Measurements from ENCODE around the gene ELP4. TPM values are rescaled to one million over a fixed set of nuclear protein-coding genes. Genes with fewer than 3 reads are reported as not detected.

ELP4 gene
- polyA plus RNA-seq, 2 donors: 8.8 to 15.5 TPM

DNA sequence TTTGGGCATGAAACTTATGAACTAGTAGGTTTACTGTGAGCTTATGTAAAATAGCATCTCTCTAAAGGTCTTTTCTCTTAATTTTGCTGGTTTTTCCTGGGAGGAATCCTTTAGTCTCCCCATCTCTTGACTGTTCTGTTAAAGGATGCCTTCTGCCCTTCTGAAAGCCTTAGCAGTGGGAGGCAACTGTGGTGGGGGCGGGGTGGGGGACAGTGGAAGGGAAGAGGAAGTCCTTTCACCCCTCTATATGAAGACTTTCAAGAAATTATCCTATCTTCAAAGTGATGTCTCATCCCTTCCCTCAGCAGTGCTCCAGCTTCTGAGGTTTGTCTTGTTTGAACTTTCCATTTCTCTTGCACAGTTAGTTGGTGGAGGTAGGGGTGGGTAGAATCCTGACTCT lies 73.1 kb downstream of the ELP4 start:
- no peaks in the 10 kb centered on the region for H3K36me3 ChIP-seq (ENCODE audit: control insufficient read depth in 2 of 2, insufficient read depth in 2 of 2, low read length in 1 of 2)
- H3K27me3 ChIP-seq (ENCODE audit: control insufficient read depth in 1 of 2, insufficient read depth in 2 of 2, low read length in 2 of 2): no peaks in the 10 kb centered on the region
- no peaks in the 10 kb centered on the region for H3K9me3 ChIP-seq (ENCODE audit: control insufficient read depth in 2 of 2, insufficient read depth in 1 of 2, low read depth in 1 of 2, low read length in 1 of 2)
- H3K27ac ChIP-seq (ENCODE audit: low read depth in 2 of 2, low read length in 1 of 2): no peak overlapping the region
- no peak overlapping the region for H3K4me3 ChIP-seq (ENCODE audit: low read depth in 1 of 2, low read length in 2 of 2)
- H3K4me1 ChIP-seq (ENCODE audit: control insufficient read depth in 2 of 2, insufficient read depth in 2 of 2, low read length in 1 of 2): no peaks in the 10 kb centered on the region
- WGBS, 2 donors: 71 to 79% methylated on average over 1 of the region's 1 CpG

DNA sequence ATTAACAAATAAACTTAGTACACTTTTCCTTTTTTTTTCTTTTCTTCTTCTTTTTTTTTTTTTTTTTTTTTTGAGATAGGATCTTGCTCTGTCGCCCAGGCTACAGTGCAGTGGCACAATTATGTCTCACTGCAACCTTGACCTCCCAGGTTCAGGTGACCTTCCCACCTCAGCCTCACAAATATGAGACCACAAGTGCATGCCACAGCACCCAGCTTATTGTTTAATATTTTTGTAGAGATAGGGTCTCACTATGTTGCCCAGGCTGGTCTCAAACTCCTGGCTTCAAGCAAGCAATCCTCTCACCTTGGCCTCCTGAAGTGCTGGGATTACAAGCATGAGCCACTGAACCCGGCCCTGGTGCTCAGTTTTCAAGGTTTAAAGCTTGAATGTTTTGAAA lies 88.9 kb downstream of the ELP4 start:
- 80 to 96% methylated on average over 1 to 2 of the region's 2 CpGs for WGBS, 2 donors
- no peaks in the 10 kb centered on the region for H3K27me3 ChIP-seq (ENCODE audit: control insufficient read depth in 1 of 2, insufficient read depth in 2 of 2, low read length in 2 of 2)

DNA sequence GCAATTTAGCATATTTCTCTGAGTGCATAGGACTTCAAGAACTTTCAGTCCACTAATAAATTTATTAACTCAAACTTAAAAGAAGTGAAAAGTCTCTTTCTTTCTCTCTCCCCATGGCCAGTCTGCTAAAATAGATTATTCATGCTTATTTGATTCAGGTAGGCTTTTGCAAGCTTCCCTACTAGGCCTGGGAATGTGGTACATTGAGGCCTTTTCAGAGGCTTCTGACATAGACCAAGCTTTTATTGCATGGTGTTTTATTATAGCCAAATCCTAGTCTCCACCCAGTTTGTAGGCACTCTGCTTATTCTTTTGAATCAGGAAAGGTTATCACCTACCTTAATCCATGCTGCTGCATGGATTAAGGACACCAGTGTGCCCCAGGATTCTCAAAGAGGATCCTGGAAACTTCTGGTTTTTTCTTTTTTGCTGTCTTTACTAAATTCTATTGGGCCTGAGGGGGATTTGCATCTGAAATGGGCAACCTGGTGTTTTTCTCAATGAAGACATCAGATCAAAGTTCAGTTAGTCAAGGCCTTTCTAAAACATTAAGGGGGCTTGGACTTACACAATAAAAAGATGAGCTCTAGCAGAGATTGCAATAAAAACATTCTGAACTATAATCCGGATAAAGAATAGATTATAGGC lies 92.2 kb downstream of the ELP4 start:
- Histone ChIP-seq H3K9me3 (ENCODE audit: control insufficient read depth in 2 of 2, insufficient read depth in 1 of 2, low read depth in 1 of 2, low read length in 1 of 2) (no peaks in the 10 kb centered on the region), H3K36me3 (ENCODE audit: control insufficient read depth in 2 of 2, insufficient read depth in 2 of 2, low read length in 1 of 2) (no peaks in the 10 kb centered on the region), H3K4me1 (ENCODE audit: control insufficient read depth in 2 of 2, insufficient read depth in 2 of 2, low read length in 1 of 2) (no peaks in the 10 kb centered on the region), H3K27me3 (ENCODE audit: control insufficient read depth in 1 of 2, insufficient read depth in 2 of 2, low read length in 2 of 2) (no peaks in the 10 kb centered on the region), H3K4me3 (ENCODE audit: low read depth in 1 of 2, low read length in 2 of 2) (no peak overlapping the region), H3K27ac (ENCODE audit: low read depth in 2 of 2, low read length in 1 of 2) (no peak overlapping the region)
- WGBS, 2 donors: 89 to 95% methylated on average over 1 of the region's 1 CpG

More for the DNA sequence above, 88.9 kb downstream of the ELP4 start:
- H3K4me1 ChIP-seq (ENCODE audit: control insufficient read depth in 2 of 2, insufficient read depth in 2 of 2, low read length in 1 of 2): no peaks in the 10 kb centered on the region
- no peak overlapping the region for H3K27ac ChIP-seq (ENCODE audit: low read depth in 2 of 2, low read length in 1 of 2)
- no peak overlapping the region for H3K4me3 ChIP-seq (ENCODE audit: low read depth in 1 of 2, low read length in 2 of 2)
- no peaks in the 10 kb centered on the region for H3K36me3 ChIP-seq (ENCODE audit: control insufficient read depth in 2 of 2, insufficient read depth in 2 of 2, low read length in 1 of 2)
- H3K9me3 ChIP-seq (ENCODE audit: control insufficient read depth in 2 of 2, insufficient read depth in 1 of 2, low read depth in 1 of 2, low read length in 1 of 2): no peaks in the 10 kb centered on the region

DNA sequence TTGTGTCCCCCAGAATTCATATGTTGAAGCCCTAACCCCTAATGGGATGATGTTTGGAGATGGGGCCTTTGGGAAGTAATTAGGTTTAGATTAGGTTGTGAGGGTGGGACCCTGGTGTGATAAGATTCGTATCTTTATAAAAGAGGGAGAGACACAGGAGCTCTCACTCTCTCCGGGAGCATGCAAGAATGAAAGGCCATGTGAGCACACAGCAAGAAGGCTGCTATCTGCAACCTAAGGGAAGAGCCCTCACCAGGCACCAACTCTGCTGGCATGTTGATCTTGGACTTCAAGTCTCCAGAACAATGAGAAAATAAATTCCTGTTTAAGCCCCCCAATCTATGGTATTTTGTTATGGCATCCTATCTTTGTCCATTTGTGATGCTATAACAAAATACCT lies 97.3 kb downstream of the ELP4 start:
- Histone ChIP-seq H3K4me1 (ENCODE audit: control insufficient read depth in 2 of 2, insufficient read depth in 2 of 2, low read length in 1 of 2) (no peaks in the 10 kb centered on the region), H3K27me3 (ENCODE audit: control insufficient read depth in 1 of 2, insufficient read depth in 2 of 2, low read length in 2 of 2) (no peaks in the 10 kb centered on the region), H3K9me3 (ENCODE audit: control insufficient read depth in 2 of 2, insufficient read depth in 1 of 2, low read depth in 1 of 2, low read length in 1 of 2) (no peaks in the 10 kb centered on the region), H3K27ac (ENCODE audit: low read depth in 2 of 2, low read length in 1 of 2) (no peak overlapping the region), H3K4me3 (ENCODE audit: low read depth in 1 of 2, low read length in 2 of 2) (no peak overlapping the region), H3K36me3 (ENCODE audit: control insufficient read depth in 2 of 2, insufficient read depth in 2 of 2, low read length in 1 of 2) (no peaks in the 10 kb centered on the region)
- 91 to 95% methylated on average over 2 of the region's 2 CpGs for WGBS, 2 donors

DNA sequence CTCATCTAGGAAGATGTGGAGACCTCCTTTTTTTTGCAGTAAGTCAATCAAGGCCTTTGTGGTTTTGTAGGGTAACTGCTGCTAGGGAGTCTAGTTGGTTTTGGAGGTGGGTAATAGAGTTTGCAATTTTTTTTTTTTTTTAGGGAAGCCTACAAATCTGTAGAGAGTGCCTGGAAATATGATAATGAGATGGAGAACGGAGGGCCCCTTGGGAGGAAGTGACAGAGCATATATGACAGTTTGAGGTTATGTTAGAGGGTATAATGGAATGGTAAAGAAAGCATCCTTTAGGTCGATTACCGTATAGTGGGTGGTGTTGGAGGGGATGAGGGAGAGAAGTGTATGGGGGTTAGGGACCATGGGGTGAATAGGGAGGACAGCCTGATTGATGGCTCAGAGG lies 98.3 kb downstream of the ELP4 start:
- H3K4me1 ChIP-seq (ENCODE audit: control insufficient read depth in 2 of 2, insufficient read depth in 2 of 2, low read length in 1 of 2): no peaks in the 10 kb centered on the region
- H3K27me3 ChIP-seq (ENCODE audit: control insufficient read depth in 1 of 2, insufficient read depth in 2 of 2, low read length in 2 of 2): no peaks in the 10 kb centered on the region
- WGBS, 2 donors: 94 to 95% methylated on average over 3 of the region's 3 CpGs
- no peaks in the 10 kb centered on the region for H3K9me3 ChIP-seq (ENCODE audit: control insufficient read depth in 2 of 2, insufficient read depth in 1 of 2, low read depth in 1 of 2, low read length in 1 of 2)
- no peak overlapping the region for H3K27ac ChIP-seq (ENCODE audit: low read depth in 2 of 2, low read length in 1 of 2)
- no peak overlapping the region for H3K4me3 ChIP-seq (ENCODE audit: low read depth in 1 of 2, low read length in 2 of 2)
- no peaks in the 10 kb centered on the region for H3K36me3 ChIP-seq (ENCODE audit: control insufficient read depth in 2 of 2, insufficient read depth in 2 of 2, low read length in 1 of 2)

DNA sequence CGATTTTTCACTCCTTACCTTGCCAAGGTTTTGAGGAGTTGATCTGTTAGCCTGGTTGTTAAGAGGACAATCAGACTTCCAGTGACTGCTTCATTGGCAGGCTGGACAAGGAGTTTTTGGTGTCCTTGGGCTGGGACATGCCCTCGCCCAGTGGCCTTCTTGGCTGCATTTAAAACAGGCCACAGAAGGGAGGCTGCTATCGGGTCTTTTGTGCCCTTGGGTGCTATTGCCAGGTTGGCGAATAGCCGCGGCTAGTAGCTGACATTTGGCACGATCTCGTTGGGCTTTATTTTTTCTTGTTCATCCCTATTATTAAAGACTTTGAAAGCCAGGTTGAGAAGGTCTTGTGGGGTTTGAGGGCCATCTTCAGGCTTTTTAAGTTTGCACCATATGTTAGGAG lies 99.4 kb downstream of the ELP4 start:
- no peak overlapping the region for H3K27ac ChIP-seq (ENCODE audit: low read depth in 2 of 2, low read length in 1 of 2)
- no peaks in the 10 kb centered on the region for H3K36me3 ChIP-seq (ENCODE audit: control insufficient read depth in 2 of 2, insufficient read depth in 2 of 2, low read length in 1 of 2)
- WGBS, 2 donors: 94 to 96% methylated on average over 8 of the region's 8 CpGs
- no peaks in the 10 kb centered on the region for H3K27me3 ChIP-seq (ENCODE audit: control insufficient read depth in 1 of 2, insufficient read depth in 2 of 2, low read length in 2 of 2)
- H3K4me3 ChIP-seq (ENCODE audit: low read depth in 1 of 2, low read length in 2 of 2): no peak overlapping the region
- no peaks in the 10 kb centered on the region for H3K4me1 ChIP-seq (ENCODE audit: control insufficient read depth in 2 of 2, insufficient read depth in 2 of 2, low read length in 1 of 2)
- no peaks in the 10 kb centered on the region for H3K9me3 ChIP-seq (ENCODE audit: control insufficient read depth in 2 of 2, insufficient read depth in 1 of 2, low read depth in 1 of 2, low read length in 1 of 2)

DNA sequence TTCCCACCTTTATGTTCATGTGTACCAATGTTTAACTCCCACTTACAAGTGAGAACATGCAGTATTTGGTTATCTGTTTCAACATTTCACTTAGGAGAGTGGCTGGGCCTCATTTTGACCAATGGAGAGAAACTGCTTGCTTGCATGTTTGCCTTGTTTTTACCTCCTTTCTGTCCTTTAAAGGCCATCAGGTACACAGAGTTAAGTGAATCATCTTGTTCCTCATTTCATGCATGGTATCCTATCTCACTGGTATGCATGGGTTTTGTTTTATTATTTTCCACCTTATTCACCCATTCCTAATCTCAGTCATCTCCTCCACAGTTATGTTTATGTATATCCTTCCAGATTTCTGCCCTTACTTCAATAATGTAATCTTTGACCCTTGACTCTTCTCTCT lies 101.0 kb downstream of the ELP4 start:
- H3K4me3 ChIP-seq (ENCODE audit: low read depth in 1 of 2, low read length in 2 of 2): no peak overlapping the region
- H3K9me3 ChIP-seq (ENCODE audit: control insufficient read depth in 2 of 2, insufficient read depth in 1 of 2, low read depth in 1 of 2, low read length in 1 of 2): no peaks in the 10 kb centered on the region
- no peak overlapping the region for H3K27ac ChIP-seq (ENCODE audit: low read depth in 2 of 2, low read length in 1 of 2)
- H3K36me3 ChIP-seq (ENCODE audit: control insufficient read depth in 2 of 2, insufficient read depth in 2 of 2, low read length in 1 of 2): no peaks in the 10 kb centered on the region
- H3K4me1 ChIP-seq (ENCODE audit: control insufficient read depth in 2 of 2, insufficient read depth in 2 of 2, low read length in 1 of 2): no peaks in the 10 kb centered on the region
- H3K27me3 ChIP-seq (ENCODE audit: control insufficient read depth in 1 of 2, insufficient read depth in 2 of 2, low read length in 2 of 2): no peaks in the 10 kb centered on the region

DNA sequence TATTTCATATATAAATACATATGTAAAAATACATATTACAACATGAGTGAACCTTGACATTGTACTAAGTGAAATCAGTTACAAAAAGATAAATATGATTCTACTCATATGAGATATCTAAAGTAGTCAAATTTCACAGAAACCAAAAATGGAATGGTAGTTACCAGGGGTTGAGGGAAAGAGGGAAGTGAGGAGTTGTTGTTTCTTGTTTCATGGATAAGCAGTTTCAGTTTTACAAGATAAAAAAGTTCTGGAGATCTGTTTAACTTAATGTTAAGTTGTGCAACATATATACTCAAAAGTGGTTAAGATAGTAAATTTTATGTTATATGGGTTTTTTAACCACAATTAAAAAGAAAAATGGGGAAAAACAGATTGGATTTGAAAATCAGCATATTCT lies 107.7 kb downstream of the ELP4 start:
- Histone ChIP-seq H3K9me3 (ENCODE audit: control insufficient read depth in 2 of 2, insufficient read depth in 1 of 2, low read depth in 1 of 2, low read length in 1 of 2) (no peaks in the 10 kb centered on the region), H3K4me1 (ENCODE audit: control insufficient read depth in 2 of 2, insufficient read depth in 2 of 2, low read length in 1 of 2) (no peaks in the 10 kb centered on the region), H3K27ac (ENCODE audit: low read depth in 2 of 2, low read length in 1 of 2) (no peak overlapping the region), H3K27me3 (ENCODE audit: control insufficient read depth in 1 of 2, insufficient read depth in 2 of 2, low read length in 2 of 2) (no peaks in the 10 kb centered on the region), H3K36me3 (ENCODE audit: control insufficient read depth in 2 of 2, insufficient read depth in 2 of 2, low read length in 1 of 2) (no peaks in the 10 kb centered on the region), H3K4me3 (ENCODE audit: low read depth in 1 of 2, low read length in 2 of 2) (no peak overlapping the region)

DNA sequence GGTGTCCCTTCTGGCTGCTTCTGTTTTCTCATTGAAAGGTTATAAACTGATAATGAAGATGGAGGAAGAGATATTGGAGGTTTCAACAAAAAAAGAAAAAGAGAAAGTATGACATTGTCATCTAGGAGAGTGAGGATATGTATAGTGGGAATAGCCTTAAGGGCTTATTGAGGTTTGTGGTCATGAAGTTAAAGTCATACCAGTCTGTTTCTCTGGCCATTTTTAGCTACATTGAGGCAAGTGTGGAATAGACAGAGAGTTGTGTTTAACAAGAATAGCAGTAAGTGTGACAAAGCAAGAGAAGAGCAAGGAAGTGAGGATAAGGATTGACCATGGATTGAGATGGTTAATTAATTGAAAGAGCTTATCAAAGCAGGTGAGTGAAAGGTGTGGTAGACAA lies 110.4 kb downstream of the ELP4 start:
- Histone ChIP-seq H3K27ac (ENCODE audit: low read depth in 2 of 2, low read length in 1 of 2) (no peak overlapping the region), H3K27me3 (ENCODE audit: control insufficient read depth in 1 of 2, insufficient read depth in 2 of 2, low read length in 2 of 2) (no peaks in the 10 kb centered on the region), H3K4me1 (ENCODE audit: control insufficient read depth in 2 of 2, insufficient read depth in 2 of 2, low read length in 1 of 2) (no peaks in the 10 kb centered on the region), H3K4me3 (ENCODE audit: low read depth in 1 of 2, low read length in 2 of 2) (no peak overlapping the region), H3K9me3 (ENCODE audit: control insufficient read depth in 2 of 2, insufficient read depth in 1 of 2, low read depth in 1 of 2, low read length in 1 of 2) (no peaks in the 10 kb centered on the region), H3K36me3 (ENCODE audit: control insufficient read depth in 2 of 2, insufficient read depth in 2 of 2, low read length in 1 of 2) (no peaks in the 10 kb centered on the region)

DNA sequence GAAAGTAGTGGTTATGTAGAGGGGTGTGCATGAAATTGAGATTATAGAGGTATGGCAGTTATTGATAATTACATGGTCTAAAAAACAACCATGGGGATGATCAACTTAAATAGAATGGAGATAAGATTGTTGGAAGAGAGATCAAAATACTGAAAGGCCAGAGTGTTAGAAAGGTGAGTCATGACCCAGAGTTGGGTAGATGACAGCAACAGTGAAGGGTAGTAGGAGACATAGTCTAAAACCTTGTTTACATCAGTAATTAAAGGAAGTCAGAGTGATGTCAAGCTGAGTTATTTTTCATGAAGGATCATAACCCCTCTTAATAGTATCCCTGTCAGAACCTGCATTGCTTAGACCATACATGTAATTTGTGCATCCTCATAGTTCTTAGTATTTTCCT lies 110.9 kb downstream of the ELP4 start:
- Histone ChIP-seq H3K4me1 (ENCODE audit: control insufficient read depth in 2 of 2, insufficient read depth in 2 of 2, low read length in 1 of 2) (no peaks in the 10 kb centered on the region), H3K36me3 (ENCODE audit: control insufficient read depth in 2 of 2, insufficient read depth in 2 of 2, low read length in 1 of 2) (no peaks in the 10 kb centered on the region), H3K27me3 (ENCODE audit: control insufficient read depth in 1 of 2, insufficient read depth in 2 of 2, low read length in 2 of 2) (no peaks in the 10 kb centered on the region), H3K9me3 (ENCODE audit: control insufficient read depth in 2 of 2, insufficient read depth in 1 of 2, low read depth in 1 of 2, low read length in 1 of 2) (no peaks in the 10 kb centered on the region), H3K27ac (ENCODE audit: low read depth in 2 of 2, low read length in 1 of 2) (no peak overlapping the region), H3K4me3 (ENCODE audit: low read depth in 1 of 2, low read length in 2 of 2) (no peak overlapping the region)

All from esophagus (tissue), 2 donors.